ENCODE results near the gene EFNA4. TPM values are rescaled to one million over a fixed set of nuclear protein-coding genes. Genes with fewer than 3 reads are reported as not detected.
A peak's percentile ranks its signal among the peaks of the same experiment; 100 is the strongest.

Gene EFNA4
- total and polyA plus RNA-seq, 9 of the 15 experiments (the other 6 are each of a cell fraction or from before 2014, with no cell fraction given) = 0.68 to 7.4 (median 6.1) TPM

DNA sequence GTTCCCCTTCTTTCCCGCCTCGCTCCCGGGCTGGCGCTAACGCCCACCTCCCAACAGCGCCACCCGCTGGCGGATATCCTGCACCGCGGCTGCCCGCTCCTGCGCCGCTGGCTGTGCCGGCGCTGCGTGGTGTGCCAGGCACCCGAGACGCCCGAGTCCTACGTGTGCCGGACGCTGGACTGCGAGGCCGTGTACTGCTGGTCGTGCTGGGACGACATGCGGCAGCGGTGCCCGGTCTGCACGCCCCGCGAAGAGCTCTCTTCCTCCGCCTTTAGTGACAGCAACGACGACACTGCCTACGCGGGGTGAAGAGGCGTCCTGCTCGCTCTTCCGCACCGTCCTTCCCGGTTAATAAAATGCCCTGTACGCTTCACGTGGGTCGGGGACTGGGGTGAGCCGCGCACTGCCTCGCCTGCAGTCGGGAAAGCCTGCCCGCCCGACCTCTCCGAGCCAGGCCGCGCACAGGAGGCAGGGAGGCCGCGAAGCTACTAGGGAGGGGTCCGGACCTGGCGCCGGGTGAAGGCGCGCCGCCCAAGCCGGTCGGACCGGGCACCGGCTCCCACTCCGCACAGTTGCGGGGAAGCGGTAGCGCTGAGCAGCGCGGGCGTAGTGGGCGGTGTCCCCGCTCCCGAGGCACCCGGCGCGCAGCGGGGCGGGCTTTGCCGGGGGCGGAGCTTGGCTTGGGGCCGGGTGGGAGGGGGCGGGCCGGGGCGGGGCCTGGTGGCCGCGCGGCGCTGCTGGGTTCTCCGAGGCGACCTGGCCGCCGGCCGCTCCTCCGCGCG is 12.8 kb upstream of the EFNA4 start, which contains the start of gene ADAM15 (continued):
- TF ChIP-seq MBD2 (IDR thresholded peaks at IDR 0.05; ENCODE audit: borderline replicate concordance, low read depth) = peak; percentile 27; the same call in 1 of the 2 replicates
- TF ChIP-seq ZNF197 (CRISPR knock-in tag; IDR thresholded peaks at IDR 0.05; ENCODE audit: low read depth) = no peak; the same call in 1 of the 2 replicates
- 0 out of 3 replicates have a peak, but pooled peaks of 1 of the 2 experiments have one; percentile 51 for TF ChIP-seq CBX3 (IDR thresholded peaks at IDR 0.05; ENCODE audit: borderline replicate concordance in 1 of 2, low read length in 2 of 2)
- TF ChIP-seq, protein P1, sequence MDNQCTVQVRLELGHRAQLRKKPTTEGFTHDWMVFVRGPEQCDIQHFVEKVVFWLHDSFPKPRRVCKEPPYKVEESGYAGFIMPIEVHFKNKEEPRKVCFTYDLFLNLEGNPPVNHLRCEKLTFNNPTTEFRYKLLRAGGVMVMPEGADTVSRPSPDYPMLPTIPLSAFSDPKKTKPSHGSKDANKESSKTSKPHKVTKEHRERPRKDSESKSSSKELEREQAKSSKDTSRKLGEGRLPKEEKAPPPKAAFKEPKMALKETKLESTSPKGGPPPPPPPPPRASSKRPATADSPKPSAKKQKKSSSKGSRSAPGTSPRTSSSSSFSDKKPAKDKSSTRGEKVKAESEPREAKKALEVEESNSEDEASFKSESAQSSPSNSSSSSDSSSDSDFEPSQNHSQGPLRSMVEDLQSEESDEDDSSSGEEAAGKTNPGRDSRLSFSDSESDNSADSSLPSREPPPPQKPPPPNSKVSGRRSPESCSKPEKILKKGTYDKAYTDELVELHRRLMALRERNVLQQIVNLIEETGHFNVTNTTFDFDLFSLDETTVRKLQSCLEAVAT (IDR thresholded peaks at IDR 0.05) = no peak
- peak in 1 of 2 experiments; percentile 16; a peak in 1 of 4 replicates for TF ChIP-seq KDM4B (IDR thresholded peaks at IDR 0.05; ENCODE audit: borderline replicate concordance in 2 of 2, low read depth in 1 of 2)
- no peak for TF ChIP-seq BCL6 (CRISPR knock-in tag; IDR thresholded peaks at IDR 0.05)
- no peak for TF ChIP-seq PPARD (CRISPR knock-in tag; IDR thresholded peaks at IDR 0.05)
- no peak for TF ChIP-seq SIN3B (IDR thresholded peaks at IDR 0.05; ENCODE audit: low read depth)
- no peak for TF ChIP-seq RBM14 (IDR thresholded peaks at IDR 0.05; ENCODE audit: borderline replicate concordance, insufficient read depth, low read depth, low read length)
- no peak for TF ChIP-seq ARNT (IDR thresholded peaks at IDR 0.05)
- no peak for TF ChIP-seq EHMT2 (IDR thresholded peaks at IDR 0.05)
- TF ChIP-seq, protein P2, sequence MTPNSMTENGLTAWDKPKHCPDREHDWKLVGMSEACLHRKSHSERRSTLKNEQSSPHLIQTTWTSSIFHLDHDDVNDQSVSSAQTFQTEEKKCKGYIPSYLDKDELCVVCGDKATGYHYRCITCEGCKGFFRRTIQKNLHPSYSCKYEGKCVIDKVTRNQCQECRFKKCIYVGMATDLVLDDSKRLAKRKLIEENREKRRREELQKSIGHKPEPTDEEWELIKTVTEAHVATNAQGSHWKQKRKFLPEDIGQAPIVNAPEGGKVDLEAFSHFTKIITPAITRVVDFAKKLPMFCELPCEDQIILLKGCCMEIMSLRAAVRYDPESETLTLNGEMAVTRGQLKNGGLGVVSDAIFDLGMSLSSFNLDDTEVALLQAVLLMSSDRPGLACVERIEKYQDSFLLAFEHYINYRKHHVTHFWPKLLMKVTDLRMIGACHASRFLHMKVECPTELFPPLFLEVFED (CRISPR knock-in tag; conservative IDR thresholded peaks at IDR 0.05) = no peak
- TF ChIP-seq, protein P3, sequence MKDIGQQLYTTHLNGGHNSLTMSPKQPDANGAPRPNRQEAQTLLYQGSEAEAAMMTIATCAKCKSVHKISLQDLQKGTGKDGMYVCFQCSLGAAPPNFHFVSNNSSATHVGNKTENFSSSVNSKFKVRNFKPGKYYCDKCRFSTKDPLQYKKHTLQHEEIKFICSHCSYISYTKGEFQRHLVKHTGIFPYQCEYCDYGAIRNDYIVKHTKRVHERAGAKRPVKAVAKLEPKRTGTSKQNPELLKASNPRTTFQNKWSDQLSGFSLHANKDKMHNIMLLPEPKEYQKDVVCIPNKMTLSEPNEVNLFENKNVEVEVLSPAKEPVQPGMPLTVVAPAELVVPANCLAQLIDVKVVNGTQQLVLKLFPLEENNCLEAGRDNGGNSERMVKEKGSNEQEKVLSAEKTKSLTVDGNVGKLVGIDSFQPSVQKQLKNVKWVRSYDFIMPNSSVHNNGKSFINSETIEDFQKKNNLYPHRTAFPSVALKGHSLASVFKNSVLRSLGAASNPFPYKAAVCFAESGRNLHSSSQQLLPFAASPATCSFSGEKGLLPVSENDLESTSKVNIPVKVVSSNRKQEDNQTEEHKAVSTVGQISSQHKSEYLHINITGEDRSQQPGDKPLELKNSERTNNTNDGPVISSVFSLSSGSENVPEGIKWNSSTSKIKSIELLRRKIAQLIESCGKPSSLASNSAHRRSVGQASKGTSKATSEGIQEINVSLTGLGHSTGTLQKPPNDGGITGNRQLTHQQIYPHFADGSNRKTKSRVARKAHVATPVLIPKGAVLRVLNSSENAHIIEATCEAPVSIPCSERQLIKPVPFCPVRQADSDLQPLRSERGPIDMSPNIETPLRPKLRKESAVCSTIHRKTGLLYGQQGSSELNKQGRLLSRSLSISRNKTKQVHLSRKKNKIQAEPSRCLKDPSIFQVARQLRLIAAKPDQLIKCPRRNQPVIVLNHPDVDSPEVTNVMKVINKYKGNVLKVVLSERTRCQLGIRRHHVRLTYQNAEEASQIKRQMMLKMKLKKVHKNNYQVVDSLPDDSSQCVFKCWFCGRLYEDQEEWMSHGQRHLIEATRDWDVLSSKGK (CRISPR knock-in tag; IDR thresholded peaks at IDR 0.05) = no peak
- no peak for TF ChIP-seq CHD4 (IDR thresholded peaks at IDR 0.05; ENCODE audit: insufficient read depth, insufficient replicate concordance, low read depth, low read length, poor library complexity, severe bottlenecking)
- peak; percentile 54 for TF ChIP-seq CHD1 (IDR thresholded peaks at IDR 0.05; ENCODE audit: low read length)
- no peak for TF ChIP-seq ZNF76 (CRISPR knock-in tag; IDR thresholded peaks at IDR 0.05; ENCODE audit: borderline replicate concordance)
- peak in 1 of 2 experiments; percentile 63; a peak in 1 of 4 replicates for TF ChIP-seq SIN3A (IDR thresholded peaks at IDR 0.05; ENCODE audit: borderline replicate concordance in 2 of 2, control insufficient read depth in 1 of 2, low read depth in 2 of 2, low read length in 2 of 2)

All from K562 (cell line).